Muscle layer of colon (tissue), 2 donors: ENCODE data around the gene IKZF2.

Experiments
- H3K27ac ChIP-seq: one replicate; pipeline ENCODE4 v1.7.0; 2013; ENCODE audit warnings: low read depth, mild to moderate bottlenecking, low read length, moderate library complexity
- H3K27me3 ChIP-seq, 2 donors: one replicate each; pipeline ENCODE4 v1.7.0; 2013; ENCODE audit warnings: low read length in 2 of 2, mild to moderate bottlenecking in 2 of 2; ENCODE audit not compliant: insufficient read depth in 2 of 2, control insufficient read depth in 1 of 2
- H3K36me3 ChIP-seq: one replicate; pipeline ENCODE4 v1.7.0; 2013; ENCODE audit warnings: mild to moderate bottlenecking, low read length; ENCODE audit not compliant: insufficient read depth
- H3K4me1 ChIP-seq: one replicate; pipeline ENCODE4 v1.7.0; 2013; ENCODE audit warnings: mild to moderate bottlenecking, low read length; ENCODE audit not compliant: insufficient read depth
- H3K4me3 ChIP-seq, 2 donors: one replicate each; pipeline ENCODE4 v1.7.0; 2013; ENCODE audit warnings: low read length in 2 of 2, low read depth in 1 of 2, mild to moderate bottlenecking in 1 of 2, moderate library complexity in 1 of 2
- H3K9ac ChIP-seq: one replicate; pipeline ENCODE4 v1.7.0; 2013; ENCODE audit warnings: low read length
- H3K9me3 ChIP-seq: one replicate; pipeline ENCODE4 v1.7.0; 2013; ENCODE audit warnings: mild to moderate bottlenecking, low read length
- donor health status: abdominal sarcoma.
- donor health status: Adenocarcinoma of cecum.

Gene IKZF2

DNA sequence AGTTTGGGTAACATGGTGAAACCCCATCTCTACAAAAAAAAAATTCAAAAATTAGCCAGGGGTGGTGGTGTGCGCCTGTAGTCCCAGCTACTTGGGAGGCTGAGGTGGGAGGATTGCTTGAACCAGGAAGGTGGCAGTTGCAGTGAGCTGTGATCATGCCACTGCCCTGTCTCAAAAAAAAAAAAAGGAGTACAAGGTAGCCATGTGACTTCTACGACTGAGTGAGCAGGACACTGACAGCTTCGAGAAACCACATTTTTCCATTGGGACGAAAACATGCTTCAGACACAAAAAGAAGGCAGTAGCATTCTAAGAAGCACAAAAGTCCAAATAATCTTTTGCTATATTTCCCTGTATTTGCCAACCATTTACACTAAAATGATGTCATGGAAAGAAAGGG, 19.7 kb upstream of the IKZF2 start:
- no peak overlapping the region for H3K4me3 ChIP-seq

DNA sequence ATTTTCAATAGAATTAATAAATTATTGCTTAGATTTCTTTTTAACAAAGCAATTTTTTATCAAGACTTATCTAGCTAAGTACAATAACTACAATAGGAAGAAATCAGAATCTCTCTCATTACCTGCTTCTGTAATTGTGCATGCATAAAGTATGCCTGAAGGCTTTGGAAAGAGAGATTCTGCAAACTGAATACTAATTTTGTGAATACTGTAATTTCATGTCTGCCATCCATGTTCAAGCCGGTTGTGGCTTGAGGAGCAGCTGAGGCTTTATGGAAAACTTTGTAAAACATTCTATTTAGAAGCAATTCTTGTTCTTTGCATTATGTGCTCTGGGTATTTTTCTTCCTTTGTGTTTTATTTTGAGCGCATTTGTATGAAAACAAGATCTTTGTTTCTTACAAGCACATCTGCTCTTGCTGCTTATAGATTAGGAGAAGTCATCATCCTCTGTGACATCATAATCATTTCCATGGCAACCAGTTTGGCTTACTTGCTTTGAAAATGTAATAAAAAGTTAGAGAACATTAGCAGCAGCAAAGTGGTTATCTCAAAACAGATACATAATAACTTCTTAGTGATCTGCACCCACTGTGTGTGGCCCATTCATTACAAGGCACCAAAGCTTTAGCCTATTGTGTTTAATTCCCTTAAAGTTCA, 16.0 kb upstream of the IKZF2 start:
- Histone ChIP-seq H3K4me3 (no peak overlapping the region), H3K27me3 (no peaks in the 10 kb centered on the region), H3K9ac (no peak overlapping the region), H3K4me1 (no peaks in the 10 kb centered on the region), H3K36me3 (no peaks in the 10 kb centered on the region), H3K9me3 (no peaks in the 10 kb centered on the region), H3K27ac (no peak overlapping the region)

More for the DNA sequence above, 19.7 kb upstream of the IKZF2 start:
- no peaks in the 10 kb centered on the region for H3K36me3 ChIP-seq
- no peak overlapping the region for H3K9ac ChIP-seq
- no peak overlapping the region for H3K27ac ChIP-seq
- no peaks in the 10 kb centered on the region for H3K27me3 ChIP-seq
- H3K9me3 ChIP-seq = no peaks in the 10 kb centered on the region
- H3K4me1 ChIP-seq = no peaks in the 10 kb centered on the region

DNA sequence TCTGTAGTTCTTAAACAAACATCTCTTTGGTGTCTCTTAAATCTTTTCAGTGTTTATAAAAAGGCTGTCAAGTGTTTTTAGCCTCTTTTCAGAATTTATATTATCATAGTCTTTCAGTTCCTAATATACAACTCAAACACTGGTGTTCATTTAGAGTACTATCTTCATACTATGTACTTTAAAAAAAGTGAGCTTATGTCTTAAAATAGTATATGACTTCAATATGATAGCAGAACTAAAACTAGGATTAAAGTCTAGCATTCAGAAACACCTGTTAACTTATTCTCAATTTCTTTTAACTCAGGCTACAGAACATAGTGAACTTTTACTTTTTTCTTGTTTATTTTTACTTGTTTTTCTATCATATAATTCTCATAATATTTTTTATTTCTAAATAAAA, 14.7 kb upstream of the IKZF2 start:
- Histone ChIP-seq H3K9ac (no peak overlapping the region), H3K27me3 (no peaks in the 10 kb centered on the region), H3K4me3 (no peak overlapping the region), H3K27ac (no peak overlapping the region), H3K9me3 (no peaks in the 10 kb centered on the region), H3K36me3 (no peaks in the 10 kb centered on the region), H3K4me1 (no peaks in the 10 kb centered on the region)

DNA sequence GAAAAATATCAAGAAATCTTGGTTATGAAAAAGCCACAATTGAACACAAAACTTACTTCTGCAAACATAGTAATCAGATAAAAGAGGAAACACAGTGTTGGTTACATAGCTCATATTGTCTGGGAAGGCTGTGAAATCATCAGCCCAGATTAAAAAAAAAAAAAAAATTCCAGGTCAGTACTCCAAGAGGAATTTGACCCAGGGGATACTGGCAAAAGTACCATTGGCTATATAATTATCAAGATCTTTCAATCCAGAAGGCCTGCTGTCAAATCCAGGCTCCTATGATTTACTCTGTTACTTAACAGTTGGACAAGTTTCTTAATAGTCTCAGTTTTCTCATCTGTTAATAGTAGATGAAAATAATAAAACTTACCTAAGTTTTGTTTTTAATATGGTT, 12.9 kb upstream of the IKZF2 start:
- H3K9me3 ChIP-seq = no peaks in the 10 kb centered on the region
- no peak overlapping the region for H3K4me3 ChIP-seq
- H3K36me3 ChIP-seq = no peaks in the 10 kb centered on the region
- no peaks in the 10 kb centered on the region for H3K27me3 ChIP-seq
- no peaks in the 10 kb centered on the region for H3K4me1 ChIP-seq
- H3K9ac ChIP-seq = no peak overlapping the region
- H3K27ac ChIP-seq = no peak overlapping the region

DNA sequence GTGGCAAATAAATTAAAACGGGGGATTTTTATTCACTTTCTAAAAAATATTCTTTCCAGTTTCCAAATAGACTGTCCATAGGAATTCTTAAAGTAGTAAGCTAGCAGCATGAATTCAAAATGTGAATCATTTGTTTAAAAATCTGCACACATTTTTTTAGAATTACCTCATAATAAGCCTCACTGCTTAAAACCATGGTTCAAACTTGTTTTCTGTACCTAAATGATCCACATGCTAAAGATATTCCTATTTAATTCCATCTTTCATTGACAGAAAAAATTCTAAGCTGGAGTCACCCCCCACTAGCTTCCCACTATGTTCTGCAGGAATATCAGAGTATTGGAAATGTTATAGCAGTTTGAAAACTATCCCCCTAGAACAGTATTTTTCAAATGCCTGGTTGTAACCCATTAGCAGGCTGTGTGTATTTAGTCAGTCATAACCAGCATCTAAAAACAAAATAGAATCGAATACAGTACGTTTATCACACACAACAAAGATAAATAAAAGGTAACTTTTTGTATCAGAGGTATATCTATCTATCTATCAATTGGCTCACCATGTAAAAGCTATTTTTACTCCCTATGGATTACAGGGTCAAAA, 11.2 kb upstream of the IKZF2 start:
- H3K9ac ChIP-seq = no peak overlapping the region
- H3K27ac ChIP-seq = no peak overlapping the region
- no peaks in the 10 kb centered on the region for H3K4me1 ChIP-seq
- no peaks in the 10 kb centered on the region for H3K36me3 ChIP-seq
- H3K4me3 ChIP-seq = no peak overlapping the region
- H3K9me3 ChIP-seq = no peaks in the 10 kb centered on the region
- H3K27me3 ChIP-seq = no peaks in the 10 kb centered on the region

DNA sequence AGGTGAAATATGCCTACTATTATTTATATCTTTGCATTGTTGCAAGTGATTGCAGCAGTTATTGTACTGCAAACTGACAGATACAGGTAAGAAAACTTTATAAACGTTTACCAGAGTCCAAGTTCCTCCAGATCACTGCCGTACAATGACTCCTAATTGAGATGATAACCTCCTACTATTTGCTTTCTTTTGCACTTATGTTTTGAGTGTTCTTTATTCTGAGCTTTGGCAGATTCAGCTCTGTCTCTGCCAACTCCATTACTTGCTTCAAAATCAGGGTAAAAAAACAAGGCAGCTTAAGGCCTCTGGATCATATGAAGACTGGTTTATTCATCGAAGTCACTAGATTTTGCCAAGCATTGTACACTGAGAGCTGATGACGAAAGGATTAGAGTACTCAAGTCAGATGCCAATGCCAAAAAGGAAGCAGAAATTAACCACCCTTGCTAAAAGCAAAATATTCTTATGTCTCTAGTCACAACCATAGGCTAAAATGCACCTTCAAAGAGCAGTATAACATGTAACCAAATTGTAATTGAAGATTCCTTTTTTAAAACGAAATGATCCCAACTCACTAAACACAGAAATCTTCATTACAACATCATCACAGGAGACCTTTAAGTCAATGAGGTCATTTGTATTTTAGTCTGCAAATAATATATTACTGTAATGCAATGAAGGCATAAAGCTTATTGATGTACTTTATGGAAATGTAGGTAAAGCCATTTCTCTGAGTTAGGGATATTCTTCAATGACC, 10.5 kb upstream of the IKZF2 start:
- Histone ChIP-seq H3K27ac (no peak overlapping the region), H3K4me1 (no peaks in the 10 kb centered on the region), H3K9me3 (no peaks in the 10 kb centered on the region), H3K4me3 (no peak overlapping the region), H3K36me3 (no peaks in the 10 kb centered on the region), H3K9ac (no peak overlapping the region), H3K27me3 (no peaks in the 10 kb centered on the region)

DNA sequence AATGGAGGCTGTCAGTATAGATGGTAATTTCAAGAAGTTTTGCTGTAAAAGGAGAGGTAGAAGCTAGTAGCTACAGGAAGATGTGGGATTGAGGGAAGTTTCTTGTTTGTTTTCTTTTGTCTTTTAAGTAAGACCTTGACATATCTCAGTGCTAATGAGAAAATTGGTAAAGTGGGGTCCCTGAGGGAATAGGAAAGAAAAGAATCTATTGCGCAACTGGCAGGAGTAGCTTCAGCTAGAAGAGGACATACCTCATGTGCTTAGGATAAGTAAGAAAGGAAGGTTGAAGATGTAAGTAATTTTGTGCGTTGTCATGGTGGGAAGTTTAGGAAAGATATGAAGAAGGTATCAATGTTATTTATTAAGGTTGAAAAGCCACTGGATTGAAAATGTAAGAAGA, 8.4 kb upstream of the IKZF2 start:
- no peaks in the 10 kb centered on the region for H3K27me3 ChIP-seq
- no peaks in the 10 kb centered on the region for H3K36me3 ChIP-seq

DNA sequence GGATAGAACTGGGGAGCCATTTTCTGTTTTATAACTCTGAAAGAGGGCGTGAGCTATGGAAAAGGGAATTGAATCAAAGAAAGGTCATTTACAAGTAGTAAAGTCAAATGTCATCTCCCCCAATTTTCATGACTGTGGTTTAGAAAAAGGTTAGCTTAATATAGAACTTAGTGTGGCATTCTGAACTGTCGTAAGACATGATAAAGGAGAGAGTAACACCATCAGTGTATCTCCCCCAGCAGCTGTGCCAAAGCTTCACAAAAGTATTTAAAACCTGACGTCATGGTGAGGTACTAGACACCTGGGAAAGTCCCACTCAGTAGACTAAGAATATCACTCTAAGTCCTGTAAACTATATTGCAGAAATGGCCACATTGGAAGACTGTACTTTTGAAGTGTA, 5.8 kb upstream of the IKZF2 start:
- H3K9me3 ChIP-seq = no peaks in the 10 kb centered on the region

More for the DNA sequence above, 8.4 kb upstream of the IKZF2 start:
- Histone ChIP-seq H3K27ac (no peak overlapping the region), H3K9me3 (no peaks in the 10 kb centered on the region), H3K4me1 (no peaks in the 10 kb centered on the region), H3K9ac (no peak overlapping the region), H3K4me3 (no peak overlapping the region)

DNA sequence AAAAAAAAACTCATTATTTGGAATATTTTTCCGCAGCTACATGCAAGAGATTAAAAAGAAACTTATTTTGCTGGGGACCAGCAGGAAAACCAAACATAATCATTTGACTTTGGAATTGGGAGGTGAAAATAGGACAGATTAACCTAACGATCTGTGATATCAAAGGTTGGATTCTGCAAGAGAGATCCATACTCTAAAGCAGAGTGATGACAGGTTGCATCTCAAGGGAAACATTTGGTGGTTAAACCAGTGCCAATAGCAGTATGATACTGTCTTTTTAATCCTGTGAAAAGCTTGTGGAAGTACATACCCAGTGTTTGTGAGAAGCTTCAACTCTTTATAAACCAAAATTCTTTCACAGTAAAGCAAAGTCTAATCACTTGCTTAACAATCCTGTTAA, 5.3 kb upstream of the IKZF2 start:
- no peaks in the 10 kb centered on the region for H3K4me1 ChIP-seq
- H3K36me3 ChIP-seq = no peaks in the 10 kb centered on the region
- no peak overlapping the region for H3K27ac ChIP-seq
- H3K9ac ChIP-seq = no peak overlapping the region
- no peak overlapping the region for H3K4me3 ChIP-seq
- no peaks in the 10 kb centered on the region for H3K9me3 ChIP-seq
- no peaks in the 10 kb centered on the region for H3K27me3 ChIP-seq

More for the DNA sequence above, 5.8 kb upstream of the IKZF2 start:
- H3K27ac ChIP-seq = no peak overlapping the region
- H3K4me3 ChIP-seq = no peak overlapping the region
- H3K36me3 ChIP-seq = no peaks in the 10 kb centered on the region
- no peak overlapping the region for H3K9ac ChIP-seq
- no peaks in the 10 kb centered on the region for H3K27me3 ChIP-seq
- H3K4me1 ChIP-seq = no peaks in the 10 kb centered on the region

DNA sequence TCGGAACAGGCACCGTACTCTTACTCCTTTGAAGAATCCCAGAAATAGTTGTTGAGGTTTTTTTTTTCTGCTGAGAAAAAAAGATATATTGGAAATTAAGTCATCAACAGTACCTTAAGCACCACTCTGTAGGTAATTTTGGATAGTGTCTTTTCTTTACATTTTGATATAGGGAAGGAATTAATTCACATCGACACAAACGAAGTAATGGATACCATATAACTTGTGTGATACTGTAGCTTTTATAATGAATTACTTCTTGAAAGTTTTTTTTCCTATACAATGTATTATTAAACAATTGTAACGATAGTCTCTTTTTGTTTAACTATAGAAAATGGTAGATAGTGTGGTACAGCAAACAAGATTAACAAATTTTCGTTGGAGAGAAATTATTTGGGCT, 1.5 kb upstream of the IKZF2 start:
- H3K27me3 ChIP-seq = no peaks in the 10 kb centered on the region
- H3K9ac ChIP-seq = peak overlapping the region; percentile 8
- peak overlapping the region; percentile 89 for H3K27ac ChIP-seq
- peak overlapping the region in 1 of 2 donors; percentile 60 for H3K4me3 ChIP-seq
- no peaks in the 10 kb centered on the region for H3K9me3 ChIP-seq
- no peaks in the 10 kb centered on the region for H3K36me3 ChIP-seq
- no peaks in the 10 kb centered on the region for H3K4me1 ChIP-seq

DNA sequence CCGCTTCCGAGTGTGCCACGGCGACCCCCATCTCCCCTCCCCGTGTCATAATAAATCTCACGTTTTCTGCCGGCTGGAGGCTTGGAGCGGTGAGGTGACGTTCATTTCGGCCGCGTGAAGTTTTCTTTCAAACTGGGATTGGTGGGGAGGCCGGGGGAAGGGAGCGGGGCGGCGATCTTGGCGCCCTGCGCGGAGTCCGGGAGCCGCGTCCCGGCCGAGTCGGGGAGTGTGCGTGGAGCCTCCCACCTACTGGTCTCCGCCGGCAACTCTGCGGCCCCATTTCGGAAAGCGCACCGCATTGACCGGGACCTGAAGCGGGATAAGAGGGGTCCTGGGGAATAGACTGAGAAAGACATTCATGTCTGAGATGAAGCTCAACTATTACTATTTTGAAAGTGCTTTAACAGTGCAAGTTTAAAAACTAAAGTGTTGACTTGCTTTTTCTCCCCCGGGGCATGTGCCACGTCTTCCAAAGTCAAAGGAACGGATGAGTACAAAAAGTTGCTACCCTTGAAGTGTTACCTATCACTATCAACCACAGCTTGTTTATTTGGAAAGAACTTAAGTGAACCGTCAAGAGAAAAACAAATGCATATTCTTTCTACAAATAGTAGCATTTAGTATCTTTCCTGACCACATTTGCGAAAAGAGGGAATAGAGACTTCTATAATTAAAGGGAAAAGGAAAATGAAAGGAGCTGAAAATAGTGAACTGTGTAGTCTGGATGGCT, 818 bp upstream of the IKZF2 start:
- Histone ChIP-seq H3K4me1 (no peaks in the 10 kb centered on the region), H3K27me3 (no peaks in the 10 kb centered on the region), H3K9ac (peak overlapping the region; percentile 8), H3K9me3 (no peaks in the 10 kb centered on the region), H3K4me3 (peak overlapping the region; percentile 51 to 60), H3K27ac (peak overlapping the region; percentile 89), H3K36me3 (no peaks in the 10 kb centered on the region)
